K562 (cell line): Measurements from ENCODE around the gene CIAO2B. TPM values are rescaled to one million over a fixed set of nuclear protein-coding genes. Genes with fewer than 3 reads are reported as not detected.
"Not testable (repeated sequence)": the region's sequence is repeated elsewhere in the genome, so short reads cannot be mapped to it uniquely, and the experiment has no call there.

ENCODE experiments used
- ATAC-seq: fragments of 200-7000 bp; cut with Tn5 transposase; 3 replicates; pipeline ENCODE4 v1.9.1; 2020; ENCODE audit warnings: moderate library complexity
- BruUV-seq: library from RNA; stranded (reverse); fragments of 400-500 nt; replicated peaks from 2 replicates; lab custom pipeline; 2021; lab: Mats Ljungman, UMichigan
- CTCF ChIA-PET: fragments of 300-600 bp; formaldehyde crosslinking; extraction: SDS; loops from one replicate; lab custom pipeline; 2021; ENCODE audit warnings: low intra/inter-chr PET ratio; lab: Yijun Ruan, JAX
- POLR2A ChIA-PET: fragments of 300-600, 350-650 bp; sonication (Branson Sonifier 250); formaldehyde crosslinking; extraction: SDS; loops from one replicate; lab custom pipeline; 2021; ENCODE audit warnings: antibody characterized with exemption, inconsistent platforms; lab: Yijun Ruan, JAX
- DNase-seq, 4 experiments: peaks; one replicate each; pipeline versions ENCODE4 v3.0.0 to v3.0.0-alpha.2; 2011 to 2018; ENCODE audit warnings: low spot score in 3 of 4, mixed read lengths in 3 of 4; ENCODE audit errors: extremely low read depth in 1 of 4
- FAIRE-seq: peaks from 2 replicates; lab custom pipeline; 2011; peaks lifted over from hg19 to GRCh38; lab: Jason Lieb, UNC
- H2AFZ ChIP-seq: 2 replicates; pipeline ENCODE4 v1.6.0; 2011; ENCODE audit warnings: low read depth, low read length, control low read depth, inconsistent platforms
- H3K27ac ChIP-seq: fragments of 200-600 bp; 3 replicates; pipeline ENCODE4 v1.8.0; 2011; ENCODE audit warnings: low read depth, mild to moderate bottlenecking, control low read depth, inconsistent platforms, low read length, moderate library complexity, mixed read lengths; ENCODE audit errors: extremely low read depth
- H3K27me3 ChIP-seq, 2 experiments: fragments of 300-600 bp in 1 of 2; 2 replicates in 1 of 2; 3 replicates in 1 of 2; pipeline versions ENCODE4 v1.6.0 to v1.8.0; 2011; ENCODE audit warnings: inconsistent platforms in 2 of 2, low read length in 2 of 2, mild to moderate bottlenecking in 1 of 2, mixed read lengths in 1 of 2, moderate library complexity in 1 of 2; ENCODE audit not compliant: control insufficient read depth in 2 of 2, insufficient read depth in 2 of 2
- H3K36me3 ChIP-seq: fragments of 300-600 bp; 3 replicates; pipeline ENCODE4 v1.8.0; 2011; ENCODE audit warnings: mild to moderate bottlenecking, low read length, inconsistent platforms; ENCODE audit not compliant: control insufficient read depth, insufficient read depth
- H3K4me1 ChIP-seq, 2 experiments: fragments of 200-600 bp in 1 of 2; replicated peaks in 1 of 2; 2 replicates in 1 of 2; 3 replicates in 1 of 2; pipeline versions ENCODE4 v1.5.1 to v1.8.0; 2011; ENCODE audit warnings: inconsistent platforms in 2 of 2, low read length in 2 of 2, mild to moderate bottlenecking in 1 of 2, mixed read lengths in 1 of 2, moderate library complexity in 1 of 2; ENCODE audit not compliant: control insufficient read depth in 2 of 2, insufficient read depth in 2 of 2
- H3K4me2 ChIP-seq: 2 replicates; pipeline ENCODE4 v1.6.1; 2011; ENCODE audit warnings: low read length, control low read depth, inconsistent platforms, mixed read lengths; ENCODE audit not compliant: insufficient read depth
- H3K4me3 ChIP-seq: fragments of 200-600 bp; sonication (generic), shearing (Covaris generic); 2 replicates; pipeline ENCODE4 v1.5.1; 2016; ENCODE audit warnings: control low read depth, inconsistent platforms
- H3K79me2 ChIP-seq: fragments of 200-600 bp; 3 replicates; pipeline ENCODE4 v1.8.0; 2011; ENCODE audit warnings: low read length, inconsistent platforms; ENCODE audit not compliant: control insufficient read depth, insufficient read depth
- H3K9ac ChIP-seq, 2 experiments: 2 replicates each; pipeline versions ENCODE4 v1.6.0 to v1.6.1; 2011; ENCODE audit warnings: low read depth in 2 of 2, low read length in 2 of 2, control low read depth in 1 of 2, inconsistent platforms in 1 of 2, mild to moderate bottlenecking in 1 of 2, mixed read lengths in 1 of 2; ENCODE audit not compliant: insufficient read depth in 1 of 2
- H3K9me1 ChIP-seq: one replicate; pipeline ENCODE4 v1.6.0; 2011; ENCODE audit warnings: inconsistent platforms, mild to moderate bottlenecking, low read length, moderate library complexity; ENCODE audit not compliant: control insufficient read depth, insufficient read depth
- H3K9me3 ChIP-seq: replicated peaks from 2 replicates; pipeline ENCODE4 v1.5.1; 2011; ENCODE audit warnings: low read depth, low read length, inconsistent platforms; ENCODE audit not compliant: control insufficient read depth, insufficient read depth
- H4K20me1 ChIP-seq: replicated peaks from 2 replicates; pipeline ENCODE4 v1.6.1; 2011; ENCODE audit warnings: low read length, inconsistent platforms, mixed read lengths; ENCODE audit not compliant: control insufficient read depth, insufficient read depth
- RBM25 ChIP-seq: fragments of 200-400 bp; formaldehyde crosslinking; IDR thresholded peaks from 2 replicates; pipeline ENCODE4 v1.6.1; 2018; ENCODE audit warnings: low read length, low read depth, moderate library complexity; ENCODE audit not compliant: severe bottlenecking
- TEAD4 ChIP-seq, 2 experiments: sonication (generic) in 1 of 2; formaldehyde crosslinking in 1 of 2; IDR thresholded peaks; 2 replicates each; pipeline versions ENCODE4 v1.6.1 to v1.8.0; 2012 to 2022; ENCODE audit warnings: borderline replicate concordance in 1 of 2, inconsistent platforms in 1 of 2, low read length in 1 of 2, mild to moderate bottlenecking in 1 of 2, missing genetic modification reagents in 1 of 2
- ZNF121 ChIP-seq: sonication (generic); formaldehyde crosslinking; conservative IDR thresholded peaks from 2 replicates; pipeline ENCODE4 v1.8.0; 2022; ENCODE audit warnings: missing genetic modification reagents
- WGBS: fragments of 100-300 bp; shearing (Covaris generic); methylation state at CpG from one replicate; pipeline ENCODE4 v1.1.6; 2016; ENCODE audit warnings: low coverage, mixed read lengths; ENCODE audit not compliant: insufficient coverage; ENCODE audit errors: missing lambda C conversion rate; 5-methylcytosine and 5-hydroxymethylcytosine counted together
- in situ Hi-C: fragments of 300-500 bp; cut with MboI; formaldehyde crosslinking; loops from 4 replicates; pipeline ENCODE4 v1.15.0; 2018; ENCODE audit warnings: inconsistent platforms, mixed read lengths
- intact Hi-C: fragments of 100-400 bp; cut with micrococcal nuclease; formaldehyde crosslinking; loops from 2 replicates; pipeline ENCODE4 v1.14.2; 2022
- polyA plus RNA-seq, 8 experiments: library from polyadenylated mRNA; depleted of rRNA in 4 of 8; stranded (reverse) in 5 of 8; unstranded in 3 of 8; fragments of >200 nt; fragmentation: Nextera tagmentation in 2 of 8; fragmentation: Illumina TruSeq in 1 of 8; extraction: Ambion mirVana in 2 of 8; extraction: Trizol in 1 of 8; gene quantifications; 2 replicates each; pipeline versions ENCODE4 v1.2.1 to v1.2.3, GENCODE V29; 2011 to 2014; ENCODE audit warnings: inconsistent platforms in 1 of 8, missing spikeins in 1 of 8
- total RNA-seq, 7 experiments: library from RNA; depleted of rRNA in 6 of 7; stranded (reverse); fragments of >200 nt in 6 of 7; fragmentation: Illumina TruSeq in 2 of 7; extraction: Trizol in 2 of 7; gene quantifications; 2 replicates each; pipeline versions ENCODE4 v1.2.1 to v1.2.3, GENCODE V29; 2011 to 2021; ENCODE audit warnings: low replicate concordance in 1 of 7

The CIAO2B gene
- total and polyA plus RNA-seq, 9 of the 15 experiments (the other 6 are each of a cell fraction or from before 2014, with no cell fraction given), result 86.8 to 182 (median 113) TPM

- H3K9me3 ChIP-seq, H3K27ac ChIP-seq, BruUV-seq, H3K9ac ChIP-seq, H3K4me3 ChIP-seq, DNase-seq, H3K4me2 ChIP-seq, H3K79me2 ChIP-seq, H2AFZ ChIP-seq, H3K27me3 ChIP-seq, H4K20me1 ChIP-seq, ATAC-seq, FAIRE-seq, H3K9me1 ChIP-seq, in situ Hi-C loops: not testable (repeated sequence)
- ChIA-PET POLR2A (interaction anchor here (1.3 kb wide), 1 partner anchor 16 kb away, joined by 3 read pairs; the partner anchor contains the start of gene CES3), CTCF (interaction anchor here (0.6 to 0.7 kb wide), 3 partner anchors 50 to 472 kb away, joined by 3 read pairs; partner anchors contain the start of gene ZDHHC1)
- Histone ChIP-seq H3K4me1 (peaks cover 0 to 16% of the 10 kb centered on the region in 2 experiments; a peak in 1 of 5 replicates), H3K36me3 (peaks cover 40% of the 10 kb centered on the region; the same call in 2 of the 3 replicates)
- intact Hi-C loops, result loop anchor here (5.0 kb wide), 2 partner anchors 48 to 157 kb away; no protein-coding TSS in a partner anchor
- WGBS, result 73% methylated on average over 9 of the region's 9 CpGs
These were observed 10.8 kb upstream of the CIAO2B start for GRCh38 chr16:66944971-66945370.

- no peaks in the 10 kb centered on the region for H3K27me3 ChIP-seq
- BruUV-seq, result no TSS peak
- H2AFZ ChIP-seq, result no peak overlapping the region
- no peak overlapping the region for H3K9ac ChIP-seq
- no peaks in the 10 kb centered on the region for H3K9me1 ChIP-seq
- H3K27ac ChIP-seq, result no peak overlapping the region
- H3K79me2 ChIP-seq, result no peaks in the 10 kb centered on the region
- TF ChIP-seq ZNF121 (CRISPR knock-in tag) (peak; percentile 44), RBM25 (peak; percentile 6), TEAD4 (IDR thresholded peaks at IDR 0.05; ENCODE audit: low read length) (no peak), TEAD4 (CRISPR knock-in tag; IDR thresholded peaks at IDR 0.05; ENCODE audit: borderline replicate concordance) (no peak)
- H3K4me1 ChIP-seq, result peaks cover 0 to 16% of the 10 kb centered on the region in 2 experiments; a peak in 1 of 5 replicates
- in situ Hi-C loops, result no loop called here
- no peak overlapping the region for H3K4me3 ChIP-seq
- no peak for FAIRE-seq
- no peaks in the 10 kb centered on the region for H3K9me3 ChIP-seq
- POLR2A ChIA-PET, result interaction anchor here (0.6 to 1.3 kb wide), 4 partner anchors 11 to 130 kb away, joined by 3 read pairs; partner anchors contain the start of gene CES3
- no peak for ATAC-seq
- intact Hi-C loops, result no loop called here
- CTCF ChIA-PET, result no interaction called here
- WGBS, result 89% methylated on average over 5 of the region's 5 CpGs
- no peaks in the 10 kb centered on the region for H4K20me1 ChIP-seq
- H3K36me3 ChIP-seq, result peaks cover 49% of the 10 kb centered on the region; the same call in 2 of the 3 replicates
- no peak for DNase-seq
- no peak overlapping the region for H3K4me2 ChIP-seq
These were observed 9.8 kb upstream of the CIAO2B start for GRCh38 chr16:66944054-66944441.
